ENCODE data around the gene ZBED4.

- TF ChIP-seq POLR2A (IDR thresholded peaks at IDR 0.05; ENCODE audit: low read depth, low read length) (no peak), POLR2AphosphoS5 (IDR thresholded peaks at IDR 0.05; ENCODE audit: low read depth, low read length) (0 out of 2 replicates have a peak, but pooled peaks have one; percentile 33)
Measured at GRCh38 chr22:49812838-49813237, 40.8 kb upstream of the ZBED4 start.
